SJSA1 (cell line): Measurements from ENCODE around the gene ALKBH1. TPM values are rescaled to one million over a fixed set of nuclear protein-coding genes. Genes with fewer than 3 reads are reported as not detected.
"Not testable (repeated sequence)": the region's sequence is repeated elsewhere in the genome, so short reads cannot be mapped to it uniquely, and the experiment has no call there.

ENCODE experiments used
- DNase-seq, 2 experiments: peaks; one replicate each; pipeline ENCODE4 v3.0.0-alpha.2; 2015 to 2020; ENCODE audit warnings: low spot score in 2 of 2, low read depth in 1 of 2
- H3K27ac ChIP-seq: fragments of 250-450 bp; sonication (Bioruptor Pico); 2 replicates; pipeline ENCODE4 v1.5.1; 2020; ENCODE audit warnings: mild to moderate bottlenecking, moderate library complexity
- H3K27me3 ChIP-seq: fragments of 250-450 bp; sonication (Bioruptor Pico); replicated peaks from 2 replicates; pipeline ENCODE4 v1.5.1; 2020; ENCODE audit warnings: mild to moderate bottlenecking, moderate library complexity
- H3K36me3 ChIP-seq: fragments of 250-450 bp; sonication (Bioruptor Pico); 2 replicates; pipeline ENCODE4 v1.5.1; 2020; ENCODE audit warnings: mild to moderate bottlenecking
- H3K4me1 ChIP-seq: fragments of 250-450 bp; sonication (Bioruptor Pico); replicated peaks from 2 replicates; pipeline ENCODE4 v1.6.1; 2021; ENCODE audit warnings: mild to moderate bottlenecking
- H3K4me3 ChIP-seq: fragments of 250-450 bp; sonication (Bioruptor Pico); 2 replicates; pipeline ENCODE4 v1.5.1; 2020; ENCODE audit warnings: mild to moderate bottlenecking
- H3K9me3 ChIP-seq: fragments of 250-450 bp; sonication (Bioruptor Pico); replicated peaks from 2 replicates; pipeline ENCODE4 v1.5.1; 2020; ENCODE audit warnings: mild to moderate bottlenecking
- total RNA-seq: library from RNA; depleted of rRNA; stranded (reverse); fragments of >200 nt; shearing (Covaris generic); gene quantifications from 2 replicates; pipeline ENCODE4 v1.2.3, GENCODE V29; 2014; rRNA removed

The ALKBH1 gene, protein sequence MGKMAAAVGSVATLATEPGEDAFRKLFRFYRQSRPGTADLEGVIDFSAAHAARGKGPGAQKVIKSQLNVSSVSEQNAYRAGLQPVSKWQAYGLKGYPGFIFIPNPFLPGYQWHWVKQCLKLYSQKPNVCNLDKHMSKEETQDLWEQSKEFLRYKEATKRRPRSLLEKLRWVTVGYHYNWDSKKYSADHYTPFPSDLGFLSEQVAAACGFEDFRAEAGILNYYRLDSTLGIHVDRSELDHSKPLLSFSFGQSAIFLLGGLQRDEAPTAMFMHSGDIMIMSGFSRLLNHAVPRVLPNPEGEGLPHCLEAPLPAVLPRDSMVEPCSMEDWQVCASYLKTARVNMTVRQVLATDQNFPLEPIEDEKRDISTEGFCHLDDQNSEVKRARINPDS
- 13.7 and 14.4 TPM in 2 replicates for total RNA-seq

DNA sequence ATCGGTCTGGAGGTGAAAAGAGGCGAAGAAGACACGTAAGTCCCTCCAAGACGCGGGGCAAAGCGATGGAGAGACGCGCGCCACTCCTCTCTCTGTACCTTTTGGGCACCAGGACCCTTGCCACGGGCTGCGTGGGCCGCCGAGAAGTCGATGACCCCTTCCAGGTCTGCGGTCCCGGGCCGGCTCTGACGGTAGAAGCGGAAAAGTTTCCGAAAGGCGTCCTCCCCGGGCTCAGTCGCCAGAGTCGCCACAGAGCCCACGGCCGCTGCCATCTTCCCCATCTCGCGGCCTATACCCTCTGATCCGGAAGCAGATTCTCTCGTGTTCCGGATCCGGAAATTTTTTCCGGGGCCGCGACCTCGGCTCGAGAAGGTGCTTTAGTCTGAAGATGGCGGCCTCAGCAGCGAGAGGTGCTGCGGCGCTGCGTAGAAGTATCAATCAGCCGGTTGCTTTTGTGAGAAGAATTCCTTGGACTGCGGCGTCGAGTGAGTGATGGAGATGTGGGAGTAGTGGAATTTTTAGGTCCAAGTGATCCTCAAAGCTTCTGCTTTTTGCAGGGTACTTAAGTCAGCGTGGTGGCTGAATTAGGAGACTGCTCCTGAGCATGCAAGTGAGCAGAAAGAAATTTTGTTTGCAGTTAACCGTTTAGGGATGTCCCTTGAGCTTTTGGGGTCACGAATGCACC, at the start of gene ALKBH1, which contains the start of gene SLIRP:
Gene ALKBH1 (minus strand): TSS at position 300 of the 685 bp plus-strand sequence. CDS start 19 bp downstream, at position 281.
Gene SLIRP (plus strand): TSS at position 380 of the 685 bp plus-strand sequence. CDS start 9 bp downstream, at position 389.
- Histone ChIP-seq H3K27me3 (no peaks in the 10 kb centered on the region), H3K27ac (no peak within 1 kb of the TSS), H3K9me3 (no peaks in the 10 kb centered on the region), H3K36me3 (peaks cover 46% of the 10 kb centered on the region), H3K4me3 (peak within 1 kb of the TSS; percentile 72), H3K4me1 (peaks cover 14% of the 10 kb centered on the region)
- DNase-seq, result peak; percentile 75 to 78

DNA sequence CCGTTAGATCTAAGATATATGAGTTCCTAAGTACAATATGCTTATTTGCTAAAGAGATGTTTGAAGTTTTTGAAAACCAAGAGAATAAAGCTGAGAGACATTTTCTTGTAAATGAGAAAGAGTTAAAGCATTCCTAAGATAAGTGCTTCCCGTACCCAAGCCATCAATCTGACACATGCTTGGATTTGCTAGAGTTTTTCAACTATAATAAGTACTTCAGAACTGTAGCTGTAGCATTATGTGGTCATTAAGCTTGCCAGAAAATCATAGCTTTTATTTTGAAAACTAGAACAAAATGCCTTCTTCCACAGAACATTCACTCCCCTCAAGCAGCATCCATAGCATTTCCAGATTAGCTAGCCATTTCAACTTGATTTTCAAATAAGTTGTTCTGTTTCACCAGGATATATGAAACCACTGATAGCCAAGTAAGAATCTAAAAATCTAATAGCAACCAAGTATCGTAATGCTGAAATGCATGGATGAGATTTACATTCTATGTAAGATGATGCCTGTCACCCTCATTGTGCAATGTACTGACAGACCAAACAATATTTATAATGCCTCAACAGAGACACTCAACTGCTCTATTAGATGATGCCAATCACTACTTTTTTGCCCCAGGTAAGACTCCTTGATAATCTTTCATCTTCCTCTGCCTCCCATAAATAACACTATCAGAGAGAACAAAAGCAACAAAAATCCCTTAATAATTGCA, 45.1 kb upstream of the ALKBH1 start:
- H3K4me1 ChIP-seq, result no peaks in the 10 kb centered on the region
- no peaks in the 10 kb centered on the region for H3K9me3 ChIP-seq
- H3K4me3 ChIP-seq, result no peak overlapping the region
- H3K36me3 ChIP-seq, result peaks cover 63% of the 10 kb centered on the region
- no peak for DNase-seq
- no peaks in the 10 kb centered on the region for H3K27me3 ChIP-seq
- no peak overlapping the region for H3K27ac ChIP-seq

GRCh38 chr14:77752266-77752665, 44.4 kb upstream of the ALKBH1 start:
- no peak overlapping the region for H3K27ac ChIP-seq
- no peak overlapping the region for H3K4me3 ChIP-seq
- H3K4me1 ChIP-seq, result no peaks in the 10 kb centered on the region
- no peaks in the 10 kb centered on the region for H3K27me3 ChIP-seq
- H3K9me3 ChIP-seq, result no peaks in the 10 kb centered on the region
- peaks cover 59% of the 10 kb centered on the region for H3K36me3 ChIP-seq
- DNase-seq, result no peak

- DNase-seq, H3K9me3 ChIP-seq, H3K27ac ChIP-seq, H3K4me3 ChIP-seq, H3K27me3 ChIP-seq, H3K4me1 ChIP-seq: not testable (repeated sequence)
- H3K36me3 ChIP-seq, result peaks cover 70% of the 10 kb centered on the region
Observed at GRCh38 chr14:77747425-77747824, 39.6 kb upstream of the ALKBH1 start.

GRCh38 chr14:77746064-77746702, 38.4 kb upstream of the ALKBH1 start:
- H3K4me3 ChIP-seq, result no peak overlapping the region
- H3K36me3 ChIP-seq, result peaks cover 69% of the 10 kb centered on the region
- no peaks in the 10 kb centered on the region for H3K27me3 ChIP-seq
- DNase-seq, result no peak
- no peaks in the 10 kb centered on the region for H3K9me3 ChIP-seq
- no peak overlapping the region for H3K27ac ChIP-seq
- no peaks in the 10 kb centered on the region; the same call in 1 of the 2 replicates for H3K4me1 ChIP-seq

- Histone ChIP-seq H3K36me3 (peaks cover 61% of the 10 kb centered on the region), H3K27ac (no peak overlapping the region), H3K9me3 (no peaks in the 10 kb centered on the region), H3K4me1 (peaks cover 17% of the 10 kb centered on the region), H3K4me3 (no peak overlapping the region), H3K27me3 (no peaks in the 10 kb centered on the region)
- no peak for DNase-seq
Observed at GRCh38 chr14:77741438-77741837, 33.6 kb upstream of the ALKBH1 start.

DNA sequence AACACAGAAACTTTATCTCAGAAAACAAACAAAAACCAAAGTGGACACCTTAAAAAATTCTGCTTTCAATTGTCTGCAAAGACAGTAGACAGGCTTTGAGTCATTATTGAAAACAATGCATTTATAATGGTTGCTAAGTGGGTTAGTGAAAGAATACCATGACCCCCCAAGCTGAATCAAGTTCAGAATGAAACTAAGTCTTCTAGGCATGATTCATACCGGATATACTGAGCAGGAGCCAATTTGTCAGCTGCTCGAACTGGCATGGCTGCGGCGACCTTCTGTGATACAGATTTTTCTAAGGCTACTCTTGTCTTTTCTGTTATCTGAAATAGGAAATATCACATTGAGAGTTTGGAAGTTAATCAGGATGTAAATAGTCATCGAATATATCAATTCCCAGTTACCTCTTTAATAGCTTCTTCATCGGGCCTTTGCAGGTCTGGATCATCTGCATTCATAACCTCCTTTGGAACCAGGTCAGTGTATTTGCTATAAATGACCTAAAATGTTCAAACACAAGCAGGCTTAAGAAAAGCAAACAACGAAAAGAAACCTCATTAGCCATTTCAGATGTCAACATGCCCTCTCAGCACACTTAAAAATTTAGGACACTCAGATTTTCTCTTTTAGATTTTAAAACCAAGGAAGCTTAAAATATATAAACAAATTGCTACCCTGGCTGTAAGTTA, 30.9 kb upstream of the ALKBH1 start:
- H3K27ac ChIP-seq, result peak overlapping the region; percentile 77

GRCh38 chr14:77730976-77731497, 23.2 kb upstream of the ALKBH1 start:
- H3K4me3 ChIP-seq, result no peak overlapping the region
- H3K9me3 ChIP-seq, result no peaks in the 10 kb centered on the region; the same call in 1 of the 2 replicates
- H3K4me1 ChIP-seq, result no peaks in the 10 kb centered on the region
- H3K36me3 ChIP-seq, result peaks cover 96% of the 10 kb centered on the region
- H3K27me3 ChIP-seq, result no peaks in the 10 kb centered on the region
- H3K27ac ChIP-seq, result no peak overlapping the region
- DNase-seq, result no peak

More for the DNA sequence above, 30.9 kb upstream of the ALKBH1 start:
- peak; percentile 52 to 72 for DNase-seq
- Histone ChIP-seq H3K27me3 (no peaks in the 10 kb centered on the region), H3K36me3 (peaks cover 67% of the 10 kb centered on the region), H3K9me3 (no peaks in the 10 kb centered on the region), H3K4me1 (peaks cover 17% of the 10 kb centered on the region), H3K4me3 (no peak overlapping the region)

- peaks cover 96% of the 10 kb centered on the region for H3K36me3 ChIP-seq
Observed at GRCh38 chr14:77722301-77722700, 14.5 kb upstream of the ALKBH1 start.

DNA sequence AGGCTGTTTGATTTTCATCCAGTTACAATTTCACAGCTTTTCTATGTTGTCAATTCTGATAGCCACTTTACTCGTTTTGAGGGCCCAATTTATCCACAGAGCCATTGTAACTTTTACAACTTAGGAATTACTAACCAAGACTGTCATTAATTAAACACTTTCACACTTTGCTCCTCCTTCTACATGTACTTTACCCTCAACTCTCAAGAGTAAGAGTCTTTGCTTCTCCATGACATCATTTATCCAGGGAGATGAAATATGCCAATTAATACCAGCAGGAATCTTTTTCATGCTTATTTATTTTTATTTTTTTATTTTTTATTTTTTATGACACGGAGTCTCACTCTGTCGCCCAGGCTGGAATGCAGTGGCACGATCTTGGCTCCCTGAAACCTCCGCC, 13.6 kb upstream of the ALKBH1 start:
- no peak for DNase-seq
- Histone ChIP-seq H3K9me3 (no peaks in the 10 kb centered on the region), H3K27ac (no peak overlapping the region), H3K36me3 (peaks cover 96% of the 10 kb centered on the region), H3K4me1 (no peaks in the 10 kb centered on the region), H3K4me3 (no peak overlapping the region), H3K27me3 (no peaks in the 10 kb centered on the region)

More at GRCh38 chr14:77722301-77722700, 14.5 kb upstream of the ALKBH1 start:
- Histone ChIP-seq H3K27me3 (no peaks in the 10 kb centered on the region), H3K4me3 (no peak overlapping the region), H3K4me1 (no peaks in the 10 kb centered on the region), H3K9me3 (no peaks in the 10 kb centered on the region), H3K27ac (no peak overlapping the region)
- no peak for DNase-seq

DNA sequence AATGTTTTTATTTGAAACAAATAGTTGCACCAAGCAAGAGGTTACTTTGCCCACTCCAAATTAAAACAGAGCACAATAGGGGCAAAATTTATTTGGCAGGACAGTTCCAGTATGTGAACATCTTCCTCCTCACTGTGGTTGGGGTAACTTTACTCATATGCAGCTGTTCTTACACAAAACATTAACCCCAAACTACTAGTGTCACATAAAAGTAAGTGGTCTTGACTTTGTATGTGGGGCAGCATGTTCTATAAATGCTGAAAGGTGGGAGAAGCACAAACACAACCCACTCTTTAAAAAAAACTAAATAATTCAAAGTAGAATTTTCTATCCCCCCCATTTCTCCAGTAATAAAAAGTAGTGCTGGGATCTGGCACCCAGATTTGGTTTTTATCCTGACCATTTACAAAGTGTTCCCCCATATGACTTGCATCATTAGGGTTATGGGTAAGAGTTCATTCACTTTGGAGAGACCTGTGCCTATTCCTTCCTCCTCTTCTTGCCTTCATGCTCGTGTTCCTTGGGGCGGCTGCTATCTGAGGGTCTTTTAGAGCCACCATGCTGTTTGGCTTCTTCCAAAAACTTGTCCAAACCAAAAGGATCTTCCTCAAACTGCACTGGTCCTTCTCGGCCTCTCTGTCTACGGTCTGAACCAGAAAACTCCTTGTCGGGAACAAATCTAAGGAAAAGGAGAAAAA, 9.9 kb upstream of the ALKBH1 start:
- peaks cover 91% of the 10 kb centered on the region for H3K36me3 ChIP-seq
- no peak overlapping the region for H3K4me3 ChIP-seq
- H3K9me3 ChIP-seq, result no peaks in the 10 kb centered on the region

DNA sequence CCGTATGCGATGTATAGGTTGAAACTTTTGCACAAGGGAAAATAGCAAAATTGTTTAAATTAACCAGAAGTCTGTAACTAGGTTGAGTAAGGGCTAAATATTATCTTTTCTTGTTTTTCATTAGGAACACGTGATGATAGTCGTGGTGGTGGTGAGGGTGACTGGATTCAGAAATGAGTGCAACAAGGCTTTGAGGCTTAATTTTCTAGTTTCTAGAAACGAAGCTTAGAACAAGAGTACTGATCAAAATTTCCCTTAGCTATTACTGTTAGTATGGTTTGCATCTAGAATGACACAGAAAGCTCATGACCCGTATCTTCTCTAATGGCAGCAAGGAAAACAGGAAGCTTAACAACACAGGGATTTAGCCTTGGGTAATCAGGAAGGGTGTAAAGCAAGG, 7.1 kb upstream of the ALKBH1 start:
- no peaks in the 10 kb centered on the region for H3K27me3 ChIP-seq
- H3K4me1 ChIP-seq, result no peaks in the 10 kb centered on the region
- H3K9me3 ChIP-seq, result no peaks in the 10 kb centered on the region
- H3K4me3 ChIP-seq, result no peak overlapping the region
- DNase-seq, result no peak
- H3K36me3 ChIP-seq, result peaks cover 88% of the 10 kb centered on the region
- no peak overlapping the region for H3K27ac ChIP-seq

More for the DNA sequence above, 9.9 kb upstream of the ALKBH1 start:
- no peaks in the 10 kb centered on the region for H3K4me1 ChIP-seq
- no peak for DNase-seq
- no peaks in the 10 kb centered on the region for H3K27me3 ChIP-seq
- H3K27ac ChIP-seq, result no peak overlapping the region
